Muscle of leg (tissue), 11 donors: ENCODE results near the gene RPS6KA3. TPM values are rescaled to one million over a fixed set of nuclear protein-coding genes. Genes with fewer than 3 reads are reported as not detected.
"Not testable (repeated sequence)": the region's sequence is repeated elsewhere in the genome, so short reads cannot be mapped to it uniquely, and the experiment has no call there.

Source experiments
- DNase-seq: peaks from one replicate; pipeline ENCODE4 v3.0.0; 2013
- H3K27ac ChIP-seq: one replicate; pipeline ENCODE4 v1.5.1; 2013; ENCODE audit warnings: mild to moderate bottlenecking, low read length, control low read depth
- H3K27me3 ChIP-seq: one replicate; pipeline ENCODE4 v1.6.1; 2013; ENCODE audit warnings: low read length; ENCODE audit not compliant: control insufficient read depth, insufficient read depth
- H3K36me3 ChIP-seq: one replicate; pipeline ENCODE4 v1.6.1; 2013; ENCODE audit warnings: low read length; ENCODE audit not compliant: control insufficient read depth, insufficient read depth
- H3K4me1 ChIP-seq: one replicate; pipeline ENCODE4 v1.6.1; 2013; ENCODE audit warnings: low read length; ENCODE audit not compliant: control insufficient read depth, insufficient read depth
- H3K4me3 ChIP-seq: one replicate; pipeline ENCODE4 v1.5.1; 2013; ENCODE audit warnings: low read length, control low read depth
- H3K9me3 ChIP-seq: replicated peaks from 2 replicates; pipeline ENCODE4 v1.6.1; 2013; ENCODE audit warnings: low read depth, low read length; ENCODE audit not compliant: control insufficient read depth
- WGBS: methylation state at CpG from one replicate; pipeline ENCODE4 v1.1.5; 2013; ENCODE audit warnings: missing lambda C conversion rate; ENCODE audit not compliant: insufficient coverage; 5-methylcytosine and 5-hydroxymethylcytosine counted together
- polyA plus RNA-seq, 8 donors: library from polyadenylated mRNA; unstranded; fragments of 120-200 nt; gene quantifications; one replicate each; pipeline versions ENCODE4 v1.2.1 to v1.2.3, GENCODE V29; 2013; ENCODE audit warnings: inconsistent platforms in 1 of 8, low replicate concordance in 1 of 8; ENCODE audit not compliant: insufficient read length in 8 of 8, insufficient read depth in 1 of 8
- total RNA-seq: library from RNA; stranded (reverse); fragments of 120-200 nt; gene quantifications from one replicate; pipeline ENCODE4 v1.2.4, GENCODE V29; 2013

RPS6KA3 gene
- total and polyA plus RNA-seq, 9 donors, result 22.9 to 39.0 (median 34.2) TPM

DNA sequence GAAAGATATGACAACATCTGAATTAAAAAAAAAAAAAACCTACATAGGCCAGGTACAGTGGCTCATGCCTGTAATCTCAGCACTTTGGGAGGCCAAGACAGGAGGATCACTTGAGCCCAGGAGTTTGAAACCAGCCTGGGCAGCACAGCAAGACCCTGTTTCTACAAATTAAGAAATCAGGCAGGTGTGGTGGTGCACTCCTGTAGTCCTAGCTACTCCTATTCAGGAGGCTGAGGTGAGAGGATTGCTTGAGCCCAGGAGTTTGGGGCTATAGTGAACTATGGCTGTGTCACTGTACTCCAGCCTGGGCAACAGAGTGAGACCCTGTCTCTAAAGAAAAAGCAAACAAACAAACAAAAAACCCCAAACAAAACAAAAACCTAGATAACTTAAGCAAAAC is 104.2 kb downstream of the RPS6KA3 start:
- H3K9me3 ChIP-seq, DNase-seq, H3K4me1 ChIP-seq, H3K27ac ChIP-seq, H3K4me3 ChIP-seq, H3K36me3 ChIP-seq: not testable (repeated sequence)
- peaks cover 24% of the 10 kb centered on the region for H3K27me3 ChIP-seq

- DNase-seq, result no peak
- no peaks in the 10 kb centered on the region for H3K9me3 ChIP-seq
- peaks cover 10% of the 10 kb centered on the region for H3K36me3 ChIP-seq
- H3K27ac ChIP-seq, result no peak overlapping the region
- 78% methylated on average over 3 of the region's 4 CpGs for WGBS
- peaks cover 29% of the 10 kb centered on the region for H3K27me3 ChIP-seq
- no peak overlapping the region for H3K4me3 ChIP-seq
- no peaks in the 10 kb centered on the region for H3K4me1 ChIP-seq
Observed at GRCh38 chrX:20159797-20160385, 106.8 kb downstream of the RPS6KA3 start.

DNA sequence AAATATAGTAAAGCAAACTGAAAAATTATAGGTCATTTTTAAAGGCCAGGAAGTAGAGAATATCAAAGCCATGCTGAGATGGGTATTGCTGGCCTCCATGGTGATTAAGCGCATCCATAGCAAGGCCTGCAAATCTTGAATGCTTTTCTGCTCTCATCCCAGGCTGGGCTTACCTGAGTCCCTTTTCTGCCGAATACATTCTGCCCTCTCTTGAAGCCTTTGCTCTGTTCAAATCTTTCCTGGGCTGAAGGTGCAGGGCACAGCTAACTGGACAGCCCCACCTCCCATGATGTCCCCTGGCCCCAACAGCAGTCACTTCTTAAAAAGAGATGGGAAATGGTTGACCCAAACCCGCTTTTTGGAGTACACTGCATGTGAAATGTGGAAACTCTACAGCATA is 115.0 kb downstream of the RPS6KA3 start:
- WGBS, result 100% methylated on average over 2 of the region's 3 CpGs
- Histone ChIP-seq H3K27me3 (peaks cover 15% of the 10 kb centered on the region), H3K9me3 (no peaks in the 10 kb centered on the region), H3K4me1 (no peaks in the 10 kb centered on the region), H3K36me3 (peaks cover 7% of the 10 kb centered on the region), H3K4me3 (no peak overlapping the region), H3K27ac (no peak overlapping the region)
- DNase-seq, result no peak

- Histone ChIP-seq H3K27ac (no peak overlapping the region), H3K27me3 (peaks cover 19% of the 10 kb centered on the region), H3K36me3 (no peaks in the 10 kb centered on the region), H3K4me3 (no peak overlapping the region), H3K9me3 (no peaks in the 10 kb centered on the region), H3K4me1 (no peaks in the 10 kb centered on the region)
- DNase-seq, result no peak
- WGBS, result no CpG with 5 or more reads among the region's 2 CpGs
Observed at GRCh38 chrX:20149326-20149725, 117.4 kb downstream of the RPS6KA3 start.

DNA sequence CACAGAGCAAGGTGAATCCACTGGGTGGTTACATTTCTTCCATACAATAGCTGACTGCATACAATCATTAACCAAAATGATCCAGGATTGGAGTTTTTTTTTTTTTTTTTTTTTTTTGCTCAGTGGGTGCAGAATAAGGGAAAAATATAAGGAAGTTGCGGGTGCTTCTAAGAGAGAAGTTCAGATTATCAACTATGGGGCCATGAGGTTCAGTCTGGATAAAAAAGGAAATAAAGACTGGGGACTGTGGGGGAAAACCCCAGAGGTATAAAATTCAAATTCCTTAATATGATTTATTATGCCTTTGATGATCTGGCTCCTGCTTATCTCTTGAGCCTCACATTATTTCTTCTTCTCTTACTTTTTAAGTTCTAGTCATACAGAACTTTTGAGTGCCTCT is 119.1 kb downstream of the RPS6KA3 start:
- Histone ChIP-seq H3K9me3 (no peaks in the 10 kb centered on the region), H3K4me1 (no peaks in the 10 kb centered on the region), H3K27me3 (peaks cover 23% of the 10 kb centered on the region), H3K36me3 (no peaks in the 10 kb centered on the region), H3K4me3 (no peak overlapping the region), H3K27ac (no peak overlapping the region)
- no peak for DNase-seq
- WGBS, result 83% methylated on average over 1 of the region's 1 CpG

GRCh38 chrX:20144491-20144890 is 122.2 kb downstream of the RPS6KA3 start:
- Histone ChIP-seq H3K27me3 (peaks cover 20% of the 10 kb centered on the region), H3K9me3 (no peaks in the 10 kb centered on the region), H3K27ac (no peak overlapping the region), H3K4me1 (no peaks in the 10 kb centered on the region), H3K4me3 (no peak overlapping the region), H3K36me3 (peaks cover under 1% of the 10 kb centered on the region)
- no CpG with 5 or more reads among the region's 3 CpGs for WGBS
- DNase-seq, result no peak

DNA sequence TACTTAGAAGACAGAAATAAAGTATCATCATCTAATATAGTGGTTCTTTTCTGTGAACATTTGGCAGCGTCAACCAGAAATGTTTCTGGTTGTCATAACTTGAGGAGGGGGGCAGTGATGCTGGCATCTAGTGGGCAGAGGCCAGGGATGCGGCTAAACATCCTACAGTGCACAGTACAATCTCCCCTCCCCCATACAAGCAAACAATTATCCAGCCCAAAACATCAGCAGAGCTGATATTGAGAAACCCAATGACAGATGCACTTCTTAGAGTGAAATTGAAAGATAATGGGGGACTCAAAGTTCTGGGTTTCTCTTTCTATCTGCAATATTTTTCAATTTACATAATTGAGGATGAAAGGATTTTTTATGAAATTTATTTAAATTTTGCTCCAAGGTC is 123.1 kb downstream of the RPS6KA3 start:
- H3K4me3 ChIP-seq, result no peak overlapping the region
- no peaks in the 10 kb centered on the region for H3K9me3 ChIP-seq
- 60% methylated on average over 1 of the region's 2 CpGs for WGBS
- H3K27ac ChIP-seq, result no peak overlapping the region
- peaks cover 6% of the 10 kb centered on the region for H3K36me3 ChIP-seq
- DNase-seq, result no peak
- H3K27me3 ChIP-seq, result peaks cover 17% of the 10 kb centered on the region
- H3K4me1 ChIP-seq, result no peaks in the 10 kb centered on the region

DNA sequence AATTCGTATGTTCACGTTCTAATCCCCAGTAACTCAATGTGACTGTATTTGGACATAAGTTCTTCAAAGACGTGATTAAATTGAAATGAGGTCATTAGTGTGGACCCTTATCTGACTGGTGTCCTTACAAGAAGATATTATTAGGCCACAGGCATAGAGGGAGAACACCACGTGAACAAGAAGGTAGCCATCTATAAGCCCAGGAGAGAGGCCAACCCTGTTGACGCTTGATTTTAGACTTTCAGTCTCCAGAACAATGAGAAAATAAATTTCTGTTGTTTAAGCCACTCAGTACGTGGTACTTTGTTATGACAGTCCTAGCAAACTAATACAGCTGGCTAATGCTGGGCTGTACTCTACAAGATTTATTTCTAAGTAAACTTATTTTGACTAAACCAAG is 123.6 kb downstream of the RPS6KA3 start:
- Histone ChIP-seq H3K9me3 (no peaks in the 10 kb centered on the region), H3K27ac (no peak overlapping the region), H3K4me1 (no peaks in the 10 kb centered on the region), H3K4me3 (no peak overlapping the region), H3K27me3 (peaks cover 17% of the 10 kb centered on the region), H3K36me3 (peaks cover 8% of the 10 kb centered on the region)
- WGBS, result 61% methylated on average over 5 of the region's 6 CpGs
- peak; percentile 8 for DNase-seq

DNA sequence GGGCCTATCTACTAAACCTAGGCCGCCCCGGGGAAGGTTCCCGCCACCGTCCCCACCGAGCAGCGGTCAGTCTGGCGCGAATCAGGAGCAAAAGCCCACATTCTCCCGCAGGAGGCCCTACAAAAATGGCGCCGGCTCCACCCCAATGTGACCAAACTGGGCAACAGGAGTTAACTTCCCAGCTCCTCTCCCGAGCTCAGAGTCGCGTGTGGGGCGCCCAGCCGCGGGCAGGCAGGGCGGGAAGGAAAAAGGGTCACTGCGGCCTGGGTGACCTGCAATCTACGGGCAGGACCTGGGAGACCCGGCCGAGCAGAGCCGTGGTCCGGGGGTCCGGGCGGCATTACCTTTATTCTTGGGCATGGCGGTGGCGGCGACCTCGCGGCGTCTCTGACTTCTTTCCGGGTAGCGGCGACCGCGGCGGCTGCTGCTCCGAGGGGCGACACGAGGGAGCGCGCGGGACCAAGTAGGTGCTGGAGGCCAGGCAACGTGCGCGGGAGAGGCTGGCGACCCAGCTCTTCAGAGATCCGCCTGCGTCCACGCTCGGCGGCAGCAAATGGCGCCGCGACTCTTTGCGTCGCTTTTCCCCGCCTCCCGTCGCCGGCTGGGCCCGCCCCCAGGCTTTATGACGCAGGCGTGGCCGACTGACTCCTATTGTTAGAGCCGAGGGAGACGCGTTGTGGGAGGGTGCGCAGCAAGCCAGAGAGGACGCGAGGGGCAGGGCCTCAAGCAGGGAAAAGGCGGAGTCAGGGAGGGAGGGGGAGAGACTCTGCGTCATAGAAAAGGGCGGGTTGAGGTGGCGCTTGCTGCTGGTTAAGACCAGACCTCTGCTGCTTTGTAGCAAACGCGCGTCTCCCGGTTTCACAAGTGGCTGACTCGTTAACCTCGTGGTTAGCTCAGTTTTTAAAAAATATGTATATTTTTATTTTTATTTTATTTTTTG is 125.2 kb downstream of the RPS6KA3 start, which contains the start of gene EIF1AX:
Gene EIF1AX, minus strand, starts transcription at position 558 of the 940 bp plus-strand sequence. Its CDS starts 198 bp downstream, at position 360.
- Histone ChIP-seq H3K27ac (peak within 1 kb of the TSS; percentile 98), H3K4me3 (peak within 1 kb of the TSS; percentile 98), H3K4me1 (no peaks in the 10 kb centered on the region), H3K9me3 (no peaks in the 10 kb centered on the region), H3K27me3 (peaks cover 15% of the 10 kb centered on the region), H3K36me3 (peaks cover 14% of the 10 kb centered on the region)
- peak; percentile 100 for DNase-seq
- WGBS, result under 1% methylated on average over 61 of the region's 82 CpGs

DNA sequence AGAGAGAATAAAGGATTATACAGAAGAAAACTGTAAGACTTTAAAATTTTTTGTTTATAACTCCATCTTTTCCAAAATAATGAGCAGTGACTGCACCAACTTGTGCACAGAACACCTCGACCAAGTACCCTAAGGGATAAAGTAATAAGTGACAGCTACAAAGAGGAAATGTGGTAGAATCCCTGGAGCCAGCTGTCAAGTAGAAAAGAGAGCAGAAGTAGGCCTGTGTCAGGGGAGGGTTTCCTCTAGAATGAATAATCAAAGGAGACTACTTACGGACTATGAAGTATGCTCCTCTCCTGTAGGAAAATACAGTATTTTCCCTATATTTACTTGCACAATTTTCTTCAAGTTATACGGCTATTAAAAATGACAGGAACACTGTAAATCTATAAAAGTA is 126.3 kb downstream of the RPS6KA3 start:
- Histone ChIP-seq H3K27me3 (peaks cover 10% of the 10 kb centered on the region), H3K36me3 (peaks cover 17% of the 10 kb centered on the region), H3K4me1 (no peaks in the 10 kb centered on the region), H3K9me3 (no peaks in the 10 kb centered on the region), H3K27ac (no peak overlapping the region), H3K4me3 (peak overlapping the region; percentile 98)
- WGBS, result no CpG with 5 or more reads among the region's 3 CpGs
- peak; percentile 22 for DNase-seq
